Right lobe of liver (tissue), 6 donors: ENCODE data around the gene NOC2L. TPM values are rescaled to one million over a fixed set of nuclear protein-coding genes. Genes with fewer than 3 reads are reported as not detected.

Source experiments
- ATAC-seq, 4 donors: fragments of 200-7000 bp; cut with Tn5 transposase; one replicate each; pipeline ENCODE4 v1.9.1; 2020; ENCODE audit warnings: mild to moderate bottlenecking in 4 of 4, moderate library complexity in 4 of 4
- DNase-seq, 3 donors: peaks; one replicate each; pipeline ENCODE4 v3.0.0-alpha.2; 2020
- H3K27ac ChIP-seq, 3 donors: fragments of 200-600 bp; one replicate each; pipeline ENCODE4 v1.8.0; 2022
- H3K27me3 ChIP-seq, 2 donors: fragments of 200-600 bp; one replicate each; pipeline ENCODE4 v1.8.0; 2022
- H3K36me3 ChIP-seq, 4 donors: fragments of 200-600 bp; sonication (generic) in 1 of 4; one replicate each; pipeline versions ENCODE4 v1.5.1 to v1.8.0; 2017 to 2022; ENCODE audit warnings: control low read depth in 1 of 4
- H3K4me1 ChIP-seq, 4 donors: fragments of 200-600 bp; sonication (generic) in 1 of 4; one replicate each; pipeline versions ENCODE4 v1.5.1 to v1.8.0; 2017 to 2022; ENCODE audit warnings: control low read depth in 1 of 4
- H3K4me3 ChIP-seq, 3 donors: fragments of 200-600 bp; one replicate each; pipeline ENCODE4 v1.8.0; 2022
- H3K9me3 ChIP-seq, 4 donors: fragments of 200-600 bp; sonication (generic) in 1 of 4; one replicate each; pipeline versions ENCODE4 v1.5.1 to v1.8.0; 2017 to 2022; ENCODE audit warnings: control low read depth in 1 of 4
- POLR2A ChIP-seq: fragments of 450-650 bp; IDR thresholded peaks from one replicate; pipeline ENCODE4 v1.6.1; 2017; ENCODE audit warnings: antibody characterized with exemption, mild to moderate bottlenecking
- WGBS: methylation state at CpG from one replicate; pipeline ENCODE4 v1.1.6; 2018; ENCODE audit warnings: low coverage, low lambda C conversion rate; ENCODE audit not compliant: insufficient coverage; ENCODE audit errors: missing lambda C conversion rate; 5-methylcytosine and 5-hydroxymethylcytosine counted together
- intact Hi-C, 2 donors: fragments of 100-400 bp; cut with DNase I; formaldehyde crosslinking; loops; one replicate each; pipeline versions ENCODE4 v1.11.2 to v1.14.1; 2022
- total RNA-seq, 6 experiments: library from RNA; depleted of rRNA in 2 of 6; stranded (reverse); fragments of >200 nt in 2 of 6; fragmentation: NEBNext Ultra II Directional in 3 of 6; extraction: Animal tissue kit (Norgen Biotek cat#: 25700) in 3 of 6; gene quantifications; one replicate each; pipeline versions ENCODE4 v1.1.0 to v1.2.4, GENCODE V29; 2016 to 2023
- TF ChIP-seq, protein P1 (sequence below), 4 donors: fragments of 200-600 bp in 3 of 4; fragments of 450-650 bp in 1 of 4; IDR thresholded peaks; one replicate each; pipeline versions ENCODE4 v1.5.1 to v1.8.0; 2016 to 2022; ENCODE audit warnings: antibody characterized with exemption in 4 of 4, mild to moderate bottlenecking in 2 of 4
- donor health status: DM: no; HTN: yes; CAD: no.
- donor health status: DM: no; HTN: no; CAD: no.
- donor health status: DM: no; HTN: no; CAD: no.
- donor health status: DM: no; HTN: yes; CAD: no.
- donor health status: DM: no; HTN: yes; CAD: no.

Gene NOC2L
- total RNA-seq, 6 experiments from 2014 or later: 28.9 to 36.8 (median 30.2) TPM

DNA sequence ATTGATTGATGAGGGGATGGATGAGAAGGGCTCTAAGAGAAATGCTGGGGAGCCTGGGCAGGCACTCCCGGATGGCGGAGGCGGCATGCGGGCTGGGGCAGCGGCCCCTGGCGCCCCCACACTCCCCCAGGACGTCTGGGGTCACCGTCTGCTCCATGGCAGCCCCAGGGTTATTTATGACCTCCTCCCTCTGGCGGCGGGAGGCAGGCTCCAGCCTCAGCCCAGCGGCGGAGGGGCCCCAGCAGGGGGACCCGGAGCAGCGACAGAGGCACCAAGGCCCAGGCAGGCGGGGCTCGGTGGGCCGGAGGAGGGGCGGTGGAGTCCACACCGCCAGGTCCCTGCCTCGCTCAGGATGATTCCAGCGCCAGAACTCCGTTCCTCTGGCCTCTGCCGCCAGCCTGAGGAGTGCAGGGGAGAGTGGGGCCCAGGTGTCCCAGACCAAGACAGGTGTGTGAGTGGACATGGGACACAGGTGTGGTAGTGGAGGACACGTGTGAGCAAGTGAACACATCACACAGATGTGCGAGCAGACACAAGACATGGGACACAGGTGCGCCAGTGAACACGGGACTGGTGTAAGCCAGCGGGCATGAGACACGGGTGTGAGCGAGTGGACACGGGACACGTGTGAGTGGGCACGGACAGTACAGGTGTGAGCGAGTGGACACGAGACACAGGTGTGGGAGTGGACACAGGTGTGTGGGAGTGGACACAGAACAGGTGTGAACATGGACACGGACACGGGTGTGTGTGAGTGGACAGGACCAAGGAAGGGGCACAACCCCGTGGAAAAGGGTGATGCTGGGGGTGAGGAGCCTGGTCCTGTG lies 37.8 kb downstream of the NOC2L start:
- intact Hi-C loops: no loop called here
- Histone ChIP-seq H3K27me3 (peaks cover 0 to 3% of the 10 kb centered on the region in 2 donors), H3K4me3 (no peak overlapping the region), H3K27ac (no peak overlapping the region), H3K9me3 (no peaks in the 10 kb centered on the region), H3K36me3 (no peaks in the 10 kb centered on the region), H3K4me1 (peaks cover 0 to 30% (median 0%) of the 10 kb centered on the region in 4 donors)
- WGBS: 44% methylated on average over 20 of the region's 38 CpGs
- no peak for TF ChIP-seq POLR2A
- TF ChIP-seq, protein P1, sequence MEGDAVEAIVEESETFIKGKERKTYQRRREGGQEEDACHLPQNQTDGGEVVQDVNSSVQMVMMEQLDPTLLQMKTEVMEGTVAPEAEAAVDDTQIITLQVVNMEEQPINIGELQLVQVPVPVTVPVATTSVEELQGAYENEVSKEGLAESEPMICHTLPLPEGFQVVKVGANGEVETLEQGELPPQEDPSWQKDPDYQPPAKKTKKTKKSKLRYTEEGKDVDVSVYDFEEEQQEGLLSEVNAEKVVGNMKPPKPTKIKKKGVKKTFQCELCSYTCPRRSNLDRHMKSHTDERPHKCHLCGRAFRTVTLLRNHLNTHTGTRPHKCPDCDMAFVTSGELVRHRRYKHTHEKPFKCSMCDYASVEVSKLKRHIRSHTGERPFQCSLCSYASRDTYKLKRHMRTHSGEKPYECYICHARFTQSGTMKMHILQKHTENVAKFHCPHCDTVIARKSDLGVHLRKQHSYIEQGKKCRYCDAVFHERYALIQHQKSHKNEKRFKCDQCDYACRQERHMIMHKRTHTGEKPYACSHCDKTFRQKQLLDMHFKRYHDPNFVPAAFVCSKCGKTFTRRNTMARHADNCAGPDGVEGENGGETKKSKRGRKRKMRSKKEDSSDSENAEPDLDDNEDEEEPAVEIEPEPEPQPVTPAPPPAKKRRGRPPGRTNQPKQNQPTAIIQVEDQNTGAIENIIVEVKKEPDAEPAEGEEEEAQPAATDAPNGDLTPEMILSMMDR (IDR thresholded peaks at IDR 0.05): peak; percentile 31 to 46 (median 42)
- ATAC-seq: peak; percentile 70 to 75 (median 73)
- peak in 1 of 3 donors; percentile 60 for DNase-seq

DNA sequence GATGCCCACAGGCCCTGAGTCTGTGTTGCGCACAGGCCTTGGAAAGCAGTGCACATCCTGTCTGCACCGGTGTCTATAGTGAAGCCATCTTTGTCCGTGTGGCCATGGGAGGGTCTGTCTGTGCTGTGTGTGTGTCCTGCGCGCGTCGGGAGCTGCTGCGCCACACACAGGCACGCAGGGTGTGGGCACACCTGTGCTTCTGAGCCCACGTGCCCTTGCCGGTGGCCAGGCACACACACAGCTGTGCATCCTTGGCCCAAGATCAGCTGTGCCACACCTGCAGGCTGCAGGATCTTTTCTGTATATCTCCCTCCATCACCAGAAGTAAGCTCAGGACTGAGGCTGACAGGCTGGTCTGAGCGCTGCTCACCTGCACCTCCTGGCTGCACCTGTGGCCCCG lies 38.5 kb downstream of the NOC2L start:
- intact Hi-C loops: no loop called here
- ATAC-seq: no peak

DNA sequence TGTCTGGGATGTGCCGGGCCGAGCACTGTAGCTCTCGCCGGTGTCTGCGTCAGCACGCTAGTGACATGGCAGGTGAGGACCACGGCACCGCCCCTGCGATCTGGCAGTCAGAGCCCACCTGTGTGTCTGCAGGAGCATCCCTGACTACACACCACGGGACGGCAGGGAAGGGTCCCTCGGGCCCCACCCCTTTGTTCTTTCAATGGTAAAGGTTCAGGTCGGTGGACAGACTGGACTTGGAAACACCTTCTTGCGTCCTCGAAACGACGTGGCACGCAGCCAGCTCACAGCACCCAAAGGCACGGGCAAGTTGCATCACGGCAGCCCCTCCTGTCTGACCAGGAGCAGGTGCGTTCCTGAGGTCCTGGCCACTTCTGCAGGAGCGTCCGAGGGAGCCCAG lies 39.0 kb downstream of the NOC2L start:
- H3K27me3 ChIP-seq: no peaks in the 10 kb centered on the region
- no peaks in the 10 kb centered on the region for H3K9me3 ChIP-seq
- intact Hi-C loops: no loop called here
- ATAC-seq: no peak
- 80% methylated on average over 1 of the region's 23 CpGs for WGBS
- no peaks in the 10 kb centered on the region for H3K36me3 ChIP-seq
- no peak for TF ChIP-seq POLR2A
- TF ChIP-seq, protein P1 (IDR thresholded peaks at IDR 0.05): no peak
- peaks cover 0 to 31% (median 0%) of the 10 kb centered on the region in 4 donors for H3K4me1 ChIP-seq
- H3K27ac ChIP-seq: no peak overlapping the region
- no peak overlapping the region for H3K4me3 ChIP-seq
- DNase-seq: no peak

More for the DNA sequence above, 38.5 kb downstream of the NOC2L start:
- H3K36me3 ChIP-seq: no peaks in the 10 kb centered on the region
- no peak for TF ChIP-seq POLR2A
- TF ChIP-seq, protein P1 (IDR thresholded peaks at IDR 0.05): no peak
- WGBS: 13% methylated on average over 3 of the region's 13 CpGs
- DNase-seq: no peak
- H3K27ac ChIP-seq: no peak overlapping the region
- no peak overlapping the region for H3K4me3 ChIP-seq
- peaks cover 0 to 31% (median 0%) of the 10 kb centered on the region in 4 donors for H3K4me1 ChIP-seq
- H3K27me3 ChIP-seq: no peaks in the 10 kb centered on the region
- no peaks in the 10 kb centered on the region for H3K9me3 ChIP-seq

DNA sequence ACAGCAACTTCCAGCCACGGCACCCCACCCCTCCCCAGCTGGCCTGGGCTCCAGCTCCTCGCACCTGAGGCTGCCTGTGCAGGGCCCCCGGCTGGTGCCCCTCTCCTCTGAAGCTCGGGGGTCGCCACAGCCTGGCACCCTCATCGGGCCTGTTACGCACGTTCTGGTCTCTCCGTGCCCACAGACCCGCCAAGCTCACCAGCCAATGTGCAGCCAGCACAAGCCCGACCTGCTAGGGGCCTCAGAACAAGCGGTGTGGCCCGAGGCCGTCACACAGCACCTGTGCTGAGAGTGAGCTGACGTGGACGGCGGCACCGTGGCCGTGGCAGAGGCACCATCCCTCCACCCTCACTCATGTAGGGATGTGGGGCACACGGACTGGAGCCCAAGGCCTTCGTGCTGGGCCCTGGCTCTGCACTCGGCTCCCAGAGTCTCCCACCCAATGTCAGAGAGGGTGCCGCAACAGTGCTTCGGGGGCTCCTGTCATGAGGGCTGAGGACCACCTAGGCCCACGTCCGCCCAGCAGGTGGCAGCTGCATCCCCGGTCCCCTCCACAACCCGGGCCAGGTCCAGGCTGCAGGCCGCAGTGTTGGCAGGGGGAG lies 39.7 kb downstream of the NOC2L start:
- TF ChIP-seq POLR2A: no peak
- TF ChIP-seq, protein P1 (IDR thresholded peaks at IDR 0.05): no peak
- WGBS: no CpG with 5 or more reads among the region's 29 CpGs
- intact Hi-C loops: no loop called here
- H3K27ac ChIP-seq: no peak overlapping the region
- no peaks in the 10 kb centered on the region for H3K36me3 ChIP-seq
- H3K4me1 ChIP-seq: peaks cover 0 to 25% (median 0%) of the 10 kb centered on the region in 4 donors
- no peak for ATAC-seq
- H3K9me3 ChIP-seq: no peaks in the 10 kb centered on the region
- DNase-seq: no peak
- no peak overlapping the region for H3K4me3 ChIP-seq
- H3K27me3 ChIP-seq: no peaks in the 10 kb centered on the region
